IPS-18a (cell line): ENCODE data around the gene BMERB1.

Experiments
- H3K27ac ChIP-seq: one replicate; pipeline ENCODE4 v1.5.1; 2013; ENCODE audit warnings: low read length
- H3K27me3 ChIP-seq: one replicate; pipeline ENCODE4 v1.6.1; 2013; ENCODE audit warnings: mild to moderate bottlenecking, low read length; ENCODE audit not compliant: control insufficient read depth, insufficient read depth
- H3K36me3 ChIP-seq: one replicate; pipeline ENCODE4 v1.6.1; 2013; ENCODE audit warnings: low read depth, low read length; ENCODE audit not compliant: control insufficient read depth
- H3K4me1 ChIP-seq: one replicate; pipeline ENCODE4 v1.6.1; 2013; ENCODE audit warnings: low read depth, low read length; ENCODE audit not compliant: control insufficient read depth
- H3K4me3 ChIP-seq: one replicate; pipeline ENCODE4 v1.5.1; 2013; ENCODE audit warnings: low read length
- H3K9ac ChIP-seq: one replicate; pipeline ENCODE4 v1.6.1; 2013; ENCODE audit warnings: mild to moderate bottlenecking, low read length, moderate library complexity
- H3K9me3 ChIP-seq: one replicate; pipeline ENCODE4 v1.6.1; 2013; ENCODE audit warnings: low read depth, low read length; ENCODE audit not compliant: control insufficient read depth

BMERB1 gene

GRCh38 chr16:15489016-15489415 lies 54.6 kb downstream of the BMERB1 start:
- Histone ChIP-seq H3K27ac (no peak overlapping the region), H3K27me3 (no peaks in the 10 kb centered on the region), H3K4me3 (no peak overlapping the region), H3K9me3 (no peaks in the 10 kb centered on the region), H3K4me1 (no peaks in the 10 kb centered on the region), H3K9ac (no peak overlapping the region), H3K36me3 (no peaks in the 10 kb centered on the region)

DNA sequence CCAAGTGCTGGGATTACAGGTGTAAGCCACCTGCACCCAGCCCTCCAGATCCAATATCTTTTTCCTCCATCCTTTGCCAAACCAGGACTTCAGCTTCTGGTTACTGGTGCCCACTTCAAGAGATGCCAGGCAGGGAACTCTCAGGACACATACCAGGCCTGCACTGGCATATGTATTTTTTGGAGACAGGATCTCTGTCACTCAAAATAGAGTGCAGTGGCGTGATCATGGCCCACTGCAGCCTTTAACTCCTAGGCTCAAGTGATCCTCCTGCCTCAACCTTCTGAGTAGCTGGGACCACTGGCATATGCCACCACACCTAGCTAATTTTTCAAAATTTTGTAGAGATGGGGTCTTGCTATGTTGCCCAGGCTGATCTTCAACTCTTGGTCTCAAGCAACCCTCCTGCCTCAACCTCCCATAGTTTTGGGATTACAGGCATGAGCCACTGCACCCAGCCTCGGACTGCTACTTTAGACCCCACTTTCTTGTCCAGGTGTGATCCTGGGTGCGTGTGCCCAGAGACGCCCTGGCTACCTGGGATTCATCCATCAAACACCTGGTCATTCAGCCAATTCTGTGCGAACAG lies 55.8 kb downstream of the BMERB1 start:
- H3K4me3 ChIP-seq, result no peak overlapping the region
- no peaks in the 10 kb centered on the region for H3K4me1 ChIP-seq
- no peak overlapping the region for H3K9ac ChIP-seq
- no peaks in the 10 kb centered on the region for H3K27me3 ChIP-seq
- H3K27ac ChIP-seq, result no peak overlapping the region
- H3K9me3 ChIP-seq, result no peaks in the 10 kb centered on the region
- no peaks in the 10 kb centered on the region for H3K36me3 ChIP-seq

DNA sequence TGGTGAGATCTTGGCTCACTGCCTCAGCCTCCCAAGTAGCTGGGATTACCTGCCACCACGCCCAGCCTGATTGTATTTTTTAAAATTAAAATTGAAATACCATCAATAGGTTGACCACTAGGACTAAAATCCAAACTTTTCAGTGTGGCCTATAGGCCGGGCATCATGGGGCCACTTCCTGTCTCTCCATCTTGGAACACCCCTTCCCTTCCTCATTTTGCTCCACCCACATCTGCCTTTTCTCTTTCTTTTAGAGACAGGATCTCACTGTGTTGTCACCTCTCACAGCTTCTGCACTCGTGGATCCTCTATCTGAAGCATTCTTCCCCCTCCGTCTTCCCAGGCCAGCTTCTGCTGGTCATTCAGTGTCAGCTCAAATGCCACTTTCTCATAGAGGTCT lies 57.0 kb downstream of the BMERB1 start:
- Histone ChIP-seq H3K4me3 (no peak overlapping the region), H3K4me1 (no peaks in the 10 kb centered on the region), H3K27ac (no peak overlapping the region), H3K9me3 (no peaks in the 10 kb centered on the region), H3K36me3 (no peaks in the 10 kb centered on the region), H3K27me3 (no peaks in the 10 kb centered on the region), H3K9ac (no peak overlapping the region)

GRCh38 chr16:15492091-15492740 lies 57.8 kb downstream of the BMERB1 start:
- no peak overlapping the region for H3K9ac ChIP-seq
- no peaks in the 10 kb centered on the region for H3K4me1 ChIP-seq
- H3K4me3 ChIP-seq, result no peak overlapping the region
- H3K36me3 ChIP-seq, result no peaks in the 10 kb centered on the region
- no peak overlapping the region for H3K27ac ChIP-seq
- no peaks in the 10 kb centered on the region for H3K9me3 ChIP-seq
- no peaks in the 10 kb centered on the region for H3K27me3 ChIP-seq

- Histone ChIP-seq H3K4me3 (no peak overlapping the region), H3K36me3 (no peaks in the 10 kb centered on the region), H3K9me3 (no peaks in the 10 kb centered on the region), H3K27me3 (no peaks in the 10 kb centered on the region), H3K9ac (no peak overlapping the region), H3K27ac (no peak overlapping the region), H3K4me1 (no peaks in the 10 kb centered on the region)
Measured at GRCh38 chr16:15493466-15494180, 59.2 kb downstream of the BMERB1 start.

DNA sequence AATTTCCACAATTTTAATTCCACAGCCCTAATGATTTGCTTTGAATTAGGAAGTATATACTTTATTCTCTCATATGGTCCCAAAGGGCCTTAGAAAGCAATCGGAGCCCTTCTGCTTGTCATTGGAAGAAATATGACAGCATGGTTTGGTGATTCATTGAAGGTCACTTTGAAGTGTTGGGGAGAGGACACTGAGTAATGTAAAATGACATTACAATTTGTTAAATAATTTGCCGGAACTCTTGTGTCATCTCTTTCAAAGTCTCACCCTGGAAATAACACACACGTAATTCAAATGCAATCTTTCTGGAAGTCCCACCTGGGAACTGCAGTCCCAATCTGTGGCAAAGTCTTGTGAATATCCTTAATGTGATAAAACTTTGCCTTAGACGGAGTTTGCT lies 59.8 kb downstream of the BMERB1 start:
- Histone ChIP-seq H3K27ac (no peak overlapping the region), H3K36me3 (no peaks in the 10 kb centered on the region), H3K9me3 (no peaks in the 10 kb centered on the region), H3K4me3 (no peak overlapping the region), H3K27me3 (no peaks in the 10 kb centered on the region), H3K4me1 (no peaks in the 10 kb centered on the region), H3K9ac (no peak overlapping the region)

GRCh38 chr16:15495898-15496297 lies 61.5 kb downstream of the BMERB1 start:
- Histone ChIP-seq H3K4me3 (no peak overlapping the region), H3K36me3 (no peaks in the 10 kb centered on the region), H3K9me3 (no peaks in the 10 kb centered on the region), H3K27me3 (no peaks in the 10 kb centered on the region), H3K9ac (no peak overlapping the region), H3K4me1 (no peaks in the 10 kb centered on the region), H3K27ac (no peak overlapping the region)

DNA sequence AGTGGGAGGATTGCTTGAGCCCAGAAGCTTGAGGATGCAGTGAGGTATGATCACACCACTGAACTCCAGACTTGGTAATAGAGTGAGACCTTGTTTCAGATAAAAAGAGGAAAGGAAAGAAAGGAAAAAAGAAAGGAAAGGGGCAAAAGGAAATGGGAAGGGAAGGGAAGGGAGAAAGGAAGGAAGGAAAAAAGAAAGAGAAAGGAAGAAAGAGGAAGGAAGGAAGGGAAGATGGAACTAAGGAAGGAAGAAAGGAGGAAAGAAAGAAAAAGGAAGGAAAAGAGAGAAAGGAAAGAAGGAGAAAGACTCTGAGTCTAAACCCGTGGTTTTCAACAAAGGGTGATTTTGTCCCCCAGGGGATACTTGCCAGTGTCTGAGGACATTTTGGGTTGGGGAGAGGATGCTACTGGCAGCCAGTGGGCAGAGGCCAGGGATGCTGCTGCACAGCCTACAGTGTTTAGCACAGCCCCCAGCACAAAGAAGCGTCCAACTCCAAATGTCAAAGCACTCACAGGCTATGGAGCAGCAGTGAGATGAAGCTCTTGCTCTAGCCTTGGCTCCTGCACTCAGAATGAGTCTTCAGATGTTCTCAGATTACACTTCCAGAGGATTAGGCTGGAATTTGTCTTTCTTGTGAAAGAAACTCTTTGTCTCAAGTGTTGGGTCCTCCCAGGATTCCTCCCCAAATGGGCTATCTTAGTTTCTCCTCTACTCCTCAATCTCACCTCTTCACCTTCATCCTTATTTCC lies 64.2 kb downstream of the BMERB1 start:
- no peaks in the 10 kb centered on the region for H3K4me1 ChIP-seq
- H3K4me3 ChIP-seq, result no peak overlapping the region
- no peaks in the 10 kb centered on the region for H3K36me3 ChIP-seq
- H3K27ac ChIP-seq, result no peak overlapping the region
- H3K27me3 ChIP-seq, result no peaks in the 10 kb centered on the region
- H3K9ac ChIP-seq, result no peak overlapping the region
- no peaks in the 10 kb centered on the region for H3K9me3 ChIP-seq

DNA sequence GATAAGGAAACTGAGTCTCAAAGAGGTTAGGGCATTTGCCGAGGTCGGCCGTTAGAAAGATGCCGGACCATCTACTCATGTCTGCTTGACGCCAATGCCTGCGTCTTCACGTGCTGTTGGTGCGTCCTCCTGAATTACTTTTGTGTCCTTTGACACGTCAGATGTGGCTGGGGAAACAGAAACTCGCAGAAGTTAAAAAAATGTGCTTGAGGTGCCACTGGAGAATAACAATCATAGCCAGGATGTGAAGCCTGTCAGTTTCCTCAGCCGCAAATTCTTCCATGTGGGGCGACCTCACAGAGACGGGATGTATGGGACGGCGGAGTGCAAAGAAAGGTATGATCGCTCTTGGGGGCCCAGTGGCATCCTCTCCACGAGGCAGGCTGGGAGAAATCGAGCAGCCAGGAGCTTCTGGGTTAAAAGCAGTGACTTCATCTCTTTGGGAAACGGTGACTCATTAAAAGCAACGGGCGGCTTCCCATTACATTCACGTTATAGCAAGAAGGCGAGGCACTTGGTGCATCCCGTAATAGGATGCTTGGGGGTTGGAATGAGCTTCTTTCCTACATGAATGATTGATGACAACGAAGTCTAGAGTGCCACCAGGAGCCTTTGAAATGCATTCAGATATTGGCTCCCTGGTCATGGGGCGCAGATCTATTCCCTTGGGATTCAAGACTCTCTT lies 67.8 kb downstream of the BMERB1 start:
- Histone ChIP-seq H3K27ac (no peak overlapping the region), H3K4me3 (no peak overlapping the region), H3K4me1 (no peaks in the 10 kb centered on the region), H3K27me3 (no peaks in the 10 kb centered on the region), H3K36me3 (no peaks in the 10 kb centered on the region), H3K9me3 (no peaks in the 10 kb centered on the region), H3K9ac (no peak overlapping the region)

GRCh38 chr16:15506441-15506840 lies 72.1 kb downstream of the BMERB1 start:
- H3K27ac ChIP-seq, result no peak overlapping the region
- H3K9ac ChIP-seq, result no peak overlapping the region
- peaks cover 20% of the 10 kb centered on the region for H3K4me1 ChIP-seq
- H3K36me3 ChIP-seq, result no peaks in the 10 kb centered on the region
- no peaks in the 10 kb centered on the region for H3K27me3 ChIP-seq
- no peak overlapping the region for H3K4me3 ChIP-seq
- no peaks in the 10 kb centered on the region for H3K9me3 ChIP-seq

GRCh38 chr16:15507301-15507958 lies 73.0 kb downstream of the BMERB1 start:
- Histone ChIP-seq H3K4me3 (no peak overlapping the region), H3K4me1 (peaks cover 20% of the 10 kb centered on the region), H3K36me3 (no peaks in the 10 kb centered on the region), H3K27ac (no peak overlapping the region), H3K9ac (no peak overlapping the region), H3K27me3 (no peaks in the 10 kb centered on the region), H3K9me3 (no peaks in the 10 kb centered on the region)
